ENCODE results near the gene FNDC3A.

The FNDC3A gene

DNA sequence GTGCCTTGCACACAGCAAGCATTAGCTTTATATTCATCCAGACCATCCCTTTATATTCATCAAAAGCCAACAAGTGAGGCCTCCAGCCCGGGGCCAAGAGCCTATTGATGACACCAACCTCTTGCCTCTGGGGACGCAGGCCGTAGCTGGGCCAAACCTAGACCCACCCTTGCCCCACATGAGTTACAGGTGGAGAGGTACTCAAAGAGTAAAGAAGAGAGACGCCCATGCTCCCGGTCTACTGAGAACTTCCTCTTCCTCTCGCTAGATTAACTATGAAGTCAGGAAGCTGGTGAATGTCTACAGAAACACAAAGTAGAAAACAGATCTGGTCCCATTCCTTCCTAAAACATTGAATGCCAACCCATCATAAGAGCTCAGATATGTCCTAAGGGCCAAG is 240.6 kb downstream of the FNDC3A start:
- TF ChIP-seq, protein P1, sequence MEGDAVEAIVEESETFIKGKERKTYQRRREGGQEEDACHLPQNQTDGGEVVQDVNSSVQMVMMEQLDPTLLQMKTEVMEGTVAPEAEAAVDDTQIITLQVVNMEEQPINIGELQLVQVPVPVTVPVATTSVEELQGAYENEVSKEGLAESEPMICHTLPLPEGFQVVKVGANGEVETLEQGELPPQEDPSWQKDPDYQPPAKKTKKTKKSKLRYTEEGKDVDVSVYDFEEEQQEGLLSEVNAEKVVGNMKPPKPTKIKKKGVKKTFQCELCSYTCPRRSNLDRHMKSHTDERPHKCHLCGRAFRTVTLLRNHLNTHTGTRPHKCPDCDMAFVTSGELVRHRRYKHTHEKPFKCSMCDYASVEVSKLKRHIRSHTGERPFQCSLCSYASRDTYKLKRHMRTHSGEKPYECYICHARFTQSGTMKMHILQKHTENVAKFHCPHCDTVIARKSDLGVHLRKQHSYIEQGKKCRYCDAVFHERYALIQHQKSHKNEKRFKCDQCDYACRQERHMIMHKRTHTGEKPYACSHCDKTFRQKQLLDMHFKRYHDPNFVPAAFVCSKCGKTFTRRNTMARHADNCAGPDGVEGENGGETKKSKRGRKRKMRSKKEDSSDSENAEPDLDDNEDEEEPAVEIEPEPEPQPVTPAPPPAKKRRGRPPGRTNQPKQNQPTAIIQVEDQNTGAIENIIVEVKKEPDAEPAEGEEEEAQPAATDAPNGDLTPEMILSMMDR (conservative IDR thresholded peaks at IDR 0.05; ENCODE audit: low read depth, low read length), result no peak
- no peak overlapping the region for H3K4me3 ChIP-seq (ENCODE audit: low read length)
- DNase-seq (ENCODE audit: low read depth), result no peak

- TF ChIP-seq, protein P1 (conservative IDR thresholded peaks at IDR 0.05; ENCODE audit: low read depth, low read length), result no peak
- no peak overlapping the region for H3K4me3 ChIP-seq (ENCODE audit: low read length)
- DNase-seq (ENCODE audit: low read depth), result no peak
Measured at GRCh38 chr13:49217962-49218492, 242.3 kb downstream of the FNDC3A start.

DNA sequence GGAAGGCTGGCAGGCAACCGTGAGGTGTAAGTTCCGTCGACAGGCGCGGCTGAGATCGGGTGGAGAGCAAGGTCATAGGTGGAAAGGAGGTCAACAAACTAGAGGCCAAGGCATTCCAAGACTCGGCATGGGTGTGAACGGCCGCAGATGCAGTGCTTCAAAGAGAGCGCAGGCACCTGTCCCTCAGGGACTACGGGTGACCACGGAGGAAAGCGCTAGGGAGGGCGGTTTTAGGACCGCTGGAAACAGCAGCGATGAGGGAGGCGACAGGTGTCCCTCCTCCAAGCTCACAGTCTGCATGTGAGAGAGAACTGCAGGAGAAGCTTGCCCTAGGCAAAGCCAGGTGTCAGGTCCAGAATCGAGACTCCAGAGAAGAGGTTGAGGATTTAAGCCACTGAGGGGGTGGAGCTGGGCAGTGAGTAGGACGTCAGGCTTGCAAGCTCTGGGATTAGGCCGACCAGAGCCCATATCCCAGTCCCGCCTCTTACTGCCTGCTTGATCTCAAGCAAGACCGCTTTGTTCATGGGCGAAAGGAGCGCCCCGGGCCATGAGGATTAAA is 242.9 kb downstream of the FNDC3A start:
- TF ChIP-seq, protein P1 (conservative IDR thresholded peaks at IDR 0.05; ENCODE audit: low read depth, low read length), result no peak
- peak overlapping the region; percentile 12 for H3K4me3 ChIP-seq (ENCODE audit: low read length)
- peak; percentile 39 for DNase-seq (ENCODE audit: low read depth)

DNA sequence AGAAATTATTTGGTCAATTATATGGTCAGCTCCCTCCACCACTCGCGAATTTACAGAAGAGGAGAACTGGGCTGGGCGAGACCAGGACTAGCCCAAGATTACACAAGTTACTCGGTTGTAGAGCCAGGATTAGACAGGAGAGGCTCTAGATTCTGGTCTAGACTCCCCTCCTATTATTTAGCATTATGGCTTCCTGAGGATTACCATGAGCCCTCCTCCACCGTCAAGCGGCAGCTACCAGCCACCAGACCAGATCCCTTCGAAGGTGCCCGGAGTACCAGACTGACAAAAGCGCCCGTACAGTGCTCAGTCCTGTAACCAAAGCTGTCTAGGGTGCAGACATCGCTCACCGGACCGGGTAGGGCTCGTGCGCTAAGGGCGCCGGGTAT is 243.9 kb downstream of the FNDC3A start:
- TF ChIP-seq, protein P1 (conservative IDR thresholded peaks at IDR 0.05; ENCODE audit: low read depth, low read length), result no peak
- no peak for DNase-seq (ENCODE audit: low read depth)
- peak overlapping the region; percentile 25 for H3K4me3 ChIP-seq (ENCODE audit: low read length)

DNA sequence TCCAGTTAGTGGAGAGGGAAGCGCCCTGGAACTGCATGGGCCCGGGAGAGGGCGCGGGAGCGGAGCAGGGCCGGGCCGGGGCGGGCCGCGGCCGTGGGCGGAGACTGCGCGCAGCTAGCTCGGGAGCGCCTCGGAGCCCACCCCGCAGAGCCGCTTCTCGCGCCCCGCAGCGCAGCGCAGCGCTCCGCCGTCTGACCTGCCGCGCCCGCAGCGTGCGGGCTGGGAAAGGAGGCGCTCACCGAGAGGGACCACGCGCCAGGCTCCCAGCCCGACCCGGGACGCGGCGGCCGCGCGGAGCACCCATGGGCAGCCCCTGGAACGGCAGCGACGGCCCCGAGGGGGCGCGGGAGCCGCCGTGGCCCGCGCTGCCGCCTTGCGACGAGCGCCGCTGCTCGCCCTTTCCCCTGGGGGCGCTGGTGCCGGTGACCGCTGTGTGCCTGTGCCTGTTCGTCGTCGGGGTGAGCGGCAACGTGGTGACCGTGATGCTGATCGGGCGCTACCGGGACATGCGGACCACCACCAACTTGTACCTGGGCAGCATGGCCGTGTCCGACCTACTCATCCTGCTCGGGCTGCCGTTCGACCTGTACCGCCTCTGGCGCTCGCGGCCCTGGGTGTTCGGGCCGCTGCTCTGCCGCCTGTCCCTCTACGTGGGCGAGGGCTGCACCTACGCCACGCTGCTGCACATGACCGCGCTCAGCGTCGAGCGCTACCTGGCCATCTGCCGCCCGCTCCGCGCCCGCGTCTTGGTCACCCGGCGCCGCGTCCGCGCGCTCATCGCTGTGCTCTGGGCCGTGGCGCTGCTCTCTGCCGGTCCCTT is 244.5 kb downstream of the FNDC3A start, which contains the start of gene MLNR:
Gene MLNR (plus strand): TSS at position 303 of the 820 bp plus-strand sequence. CDS start 0 bp downstream, at position 303.
- TF ChIP-seq, protein P1 (conservative IDR thresholded peaks at IDR 0.05; ENCODE audit: low read depth, low read length), result peak; percentile 26
- DNase-seq (ENCODE audit: low read depth), result no peak
- H3K4me3 ChIP-seq (ENCODE audit: low read length), result peak within 1 kb of the TSS; percentile 25

GRCh38 chr13:49220856-49221589 is 245.3 kb downstream of the FNDC3A start:
- no peak for DNase-seq (ENCODE audit: low read depth)
- H3K4me3 ChIP-seq (ENCODE audit: low read length), result no peak overlapping the region
- TF ChIP-seq, protein P1 (conservative IDR thresholded peaks at IDR 0.05; ENCODE audit: low read depth, low read length), result no peak

All from retinal pigment epithelial cell (primary cell).